ENCODE results near the gene USB1. TPM values are rescaled to one million over a fixed set of nuclear protein-coding genes. Genes with fewer than 3 reads are reported as not detected.

Gene USB1
- total RNA-seq, 1 experiment from 2014 or later = 17.9 TPM

GRCh38 chr16:58031016-58031800, 30.0 kb downstream of the USB1 start:
- no peaks in the 10 kb centered on the region for H3K9me3 ChIP-seq
- DNase-seq = no peak
- peaks cover 7% of the 10 kb centered on the region for H3K27me3 ChIP-seq
- no peaks in the 10 kb centered on the region for H3K36me3 ChIP-seq
- H3K4me3 ChIP-seq = no peak overlapping the region

- Histone ChIP-seq H3K27me3 (no peaks in the 10 kb centered on the region), H3K9me3 (no peaks in the 10 kb centered on the region), H3K4me3 (no peak overlapping the region), H3K36me3 (no peaks in the 10 kb centered on the region)
- no peak for DNase-seq
Observed at GRCh38 chr16:58032710-58033293, 31.6 kb downstream of the USB1 start.

GRCh38 chr16:58034128-58034685, 33.0 kb downstream of the USB1 start:
- no peaks in the 10 kb centered on the region for H3K27me3 ChIP-seq
- no peaks in the 10 kb centered on the region for H3K9me3 ChIP-seq
- H3K36me3 ChIP-seq = no peaks in the 10 kb centered on the region
- H3K4me3 ChIP-seq = no peak overlapping the region
- no peak for DNase-seq

- H3K27me3 ChIP-seq = no peaks in the 10 kb centered on the region
- DNase-seq = no peak
- H3K4me3 ChIP-seq = no peak overlapping the region
- no peaks in the 10 kb centered on the region for H3K9me3 ChIP-seq
- no peaks in the 10 kb centered on the region for H3K36me3 ChIP-seq
Observed at GRCh38 chr16:58034774-58035173, 33.6 kb downstream of the USB1 start.

GRCh38 chr16:58035356-58036170, 34.4 kb downstream of the USB1 start:
- no peak overlapping the region for H3K4me3 ChIP-seq
- no peaks in the 10 kb centered on the region for H3K9me3 ChIP-seq
- DNase-seq = no peak
- no peaks in the 10 kb centered on the region for H3K36me3 ChIP-seq
- H3K27me3 ChIP-seq = no peaks in the 10 kb centered on the region

GRCh38 chr16:58036943-58037342, 35.7 kb downstream of the USB1 start:
- DNase-seq = no peak
- H3K9me3 ChIP-seq = no peaks in the 10 kb centered on the region
- H3K36me3 ChIP-seq = no peaks in the 10 kb centered on the region
- H3K27me3 ChIP-seq = no peaks in the 10 kb centered on the region
- H3K4me3 ChIP-seq = no peak overlapping the region

- Histone ChIP-seq H3K36me3 (no peaks in the 10 kb centered on the region), H3K27me3 (no peaks in the 10 kb centered on the region), H3K4me3 (no peak overlapping the region), H3K9me3 (no peaks in the 10 kb centered on the region)
- no peak for DNase-seq
Observed at GRCh38 chr16:58037365-58038057, 36.3 kb downstream of the USB1 start.

GRCh38 chr16:58038219-58038641, 37.0 kb downstream of the USB1 start:
- no peaks in the 10 kb centered on the region for H3K9me3 ChIP-seq
- H3K27me3 ChIP-seq = no peaks in the 10 kb centered on the region
- no peak for DNase-seq
- no peaks in the 10 kb centered on the region for H3K36me3 ChIP-seq
- H3K4me3 ChIP-seq = no peak overlapping the region

- no peaks in the 10 kb centered on the region for H3K27me3 ChIP-seq
- H3K36me3 ChIP-seq = no peaks in the 10 kb centered on the region
- H3K4me3 ChIP-seq = no peak overlapping the region
- DNase-seq = no peak
- H3K9me3 ChIP-seq = no peaks in the 10 kb centered on the region
Observed at GRCh38 chr16:58039829-58040495, 38.8 kb downstream of the USB1 start.

- Histone ChIP-seq H3K9me3 (no peaks in the 10 kb centered on the region), H3K36me3 (no peaks in the 10 kb centered on the region)
- no peak for DNase-seq
Observed at GRCh38 chr16:58040496-58040846, 39.3 kb downstream of the USB1 start.

GRCh38 chr16:58040945-58041627, 39.9 kb downstream of the USB1 start:
- DNase-seq = no peak
- H3K9me3 ChIP-seq = no peaks in the 10 kb centered on the region
- H3K27me3 ChIP-seq = no peaks in the 10 kb centered on the region
- no peak overlapping the region for H3K4me3 ChIP-seq
- no peaks in the 10 kb centered on the region for H3K36me3 ChIP-seq

More at GRCh38 chr16:58040496-58040846, 39.3 kb downstream of the USB1 start:
- Histone ChIP-seq H3K4me3 (no peak overlapping the region), H3K27me3 (no peaks in the 10 kb centered on the region)

GRCh38 chr16:58041628-58041955, 40.4 kb downstream of the USB1 start:
- Histone ChIP-seq H3K27me3 (no peaks in the 10 kb centered on the region), H3K4me3 (no peak overlapping the region), H3K36me3 (no peaks in the 10 kb centered on the region), H3K9me3 (no peaks in the 10 kb centered on the region)
- DNase-seq = no peak

- no peak for DNase-seq
- H3K9me3 ChIP-seq = no peaks in the 10 kb centered on the region
- no peaks in the 10 kb centered on the region for H3K27me3 ChIP-seq
- no peak overlapping the region for H3K4me3 ChIP-seq
- H3K36me3 ChIP-seq = no peaks in the 10 kb centered on the region
Observed at GRCh38 chr16:58042001-58042885, 41.0 kb downstream of the USB1 start.

GRCh38 chr16:58042886-58043515, 41.8 kb downstream of the USB1 start:
- Histone ChIP-seq H3K27me3 (no peaks in the 10 kb centered on the region), H3K9me3 (no peaks in the 10 kb centered on the region), H3K4me3 (no peak overlapping the region), H3K36me3 (no peaks in the 10 kb centered on the region)
- no peak for DNase-seq
